Osteocyte (in vitro differentiated cells): ENCODE measurements around the gene NEB. TPM values are rescaled to one million over a fixed set of nuclear protein-coding genes. Genes with fewer than 3 reads are reported as not detected.

Experiments
- DNase-seq: peaks from one replicate; pipeline ENCODE4 v3.0.0; 2021; ENCODE audit warnings: mixed read lengths; ENCODE audit not compliant: unreplicated experiment; ENCODE audit errors: extremely low spot score
- H3K27ac Mint-ChIP-seq: one replicate; pipeline ENCODE4 v1.8.0; 2021; ENCODE audit warnings: mild to moderate bottlenecking, mixed read lengths; ENCODE audit not compliant: unreplicated experiment
- H3K27me3 Mint-ChIP-seq: one replicate; pipeline ENCODE4 v1.8.0; 2021; ENCODE audit warnings: mixed read lengths; ENCODE audit not compliant: unreplicated experiment
- H3K36me3 Mint-ChIP-seq: one replicate; pipeline ENCODE4 v1.8.0; 2021; ENCODE audit warnings: mixed read lengths; ENCODE audit not compliant: unreplicated experiment
- H3K4me1 Mint-ChIP-seq: one replicate; pipeline ENCODE4 v1.8.0; 2021; ENCODE audit warnings: mixed read lengths; ENCODE audit not compliant: unreplicated experiment
- H3K4me3 Mint-ChIP-seq: one replicate; pipeline ENCODE4 v1.8.0; 2021; ENCODE audit warnings: mild to moderate bottlenecking, moderate library complexity, mixed read lengths; ENCODE audit not compliant: unreplicated experiment
- H3K9me3 Mint-ChIP-seq: one replicate; pipeline ENCODE4 v1.8.0; 2021; ENCODE audit warnings: mixed read lengths; ENCODE audit not compliant: unreplicated experiment
- long read RNA-seq: library from polyadenylated mRNA; unstranded; transcript quantifications from one replicate; pipeline ENCODE4 v2.0.0, GENCODE V29; 2021
- total RNA-seq: library from RNA; stranded (reverse); gene quantifications from 2 replicates; pipeline ENCODE4 v1.2.1, GENCODE V29; 2021
- TF ChIP-seq, protein P1 (sequence below): fragments of 200-600 bp; sonication (generic); IDR thresholded peaks from 2 replicates; pipeline ENCODE4 v1.5.0; 2021; ENCODE audit warnings: antibody characterized with exemption, mild to moderate bottlenecking, moderate library complexity

Gene NEB, protein sequence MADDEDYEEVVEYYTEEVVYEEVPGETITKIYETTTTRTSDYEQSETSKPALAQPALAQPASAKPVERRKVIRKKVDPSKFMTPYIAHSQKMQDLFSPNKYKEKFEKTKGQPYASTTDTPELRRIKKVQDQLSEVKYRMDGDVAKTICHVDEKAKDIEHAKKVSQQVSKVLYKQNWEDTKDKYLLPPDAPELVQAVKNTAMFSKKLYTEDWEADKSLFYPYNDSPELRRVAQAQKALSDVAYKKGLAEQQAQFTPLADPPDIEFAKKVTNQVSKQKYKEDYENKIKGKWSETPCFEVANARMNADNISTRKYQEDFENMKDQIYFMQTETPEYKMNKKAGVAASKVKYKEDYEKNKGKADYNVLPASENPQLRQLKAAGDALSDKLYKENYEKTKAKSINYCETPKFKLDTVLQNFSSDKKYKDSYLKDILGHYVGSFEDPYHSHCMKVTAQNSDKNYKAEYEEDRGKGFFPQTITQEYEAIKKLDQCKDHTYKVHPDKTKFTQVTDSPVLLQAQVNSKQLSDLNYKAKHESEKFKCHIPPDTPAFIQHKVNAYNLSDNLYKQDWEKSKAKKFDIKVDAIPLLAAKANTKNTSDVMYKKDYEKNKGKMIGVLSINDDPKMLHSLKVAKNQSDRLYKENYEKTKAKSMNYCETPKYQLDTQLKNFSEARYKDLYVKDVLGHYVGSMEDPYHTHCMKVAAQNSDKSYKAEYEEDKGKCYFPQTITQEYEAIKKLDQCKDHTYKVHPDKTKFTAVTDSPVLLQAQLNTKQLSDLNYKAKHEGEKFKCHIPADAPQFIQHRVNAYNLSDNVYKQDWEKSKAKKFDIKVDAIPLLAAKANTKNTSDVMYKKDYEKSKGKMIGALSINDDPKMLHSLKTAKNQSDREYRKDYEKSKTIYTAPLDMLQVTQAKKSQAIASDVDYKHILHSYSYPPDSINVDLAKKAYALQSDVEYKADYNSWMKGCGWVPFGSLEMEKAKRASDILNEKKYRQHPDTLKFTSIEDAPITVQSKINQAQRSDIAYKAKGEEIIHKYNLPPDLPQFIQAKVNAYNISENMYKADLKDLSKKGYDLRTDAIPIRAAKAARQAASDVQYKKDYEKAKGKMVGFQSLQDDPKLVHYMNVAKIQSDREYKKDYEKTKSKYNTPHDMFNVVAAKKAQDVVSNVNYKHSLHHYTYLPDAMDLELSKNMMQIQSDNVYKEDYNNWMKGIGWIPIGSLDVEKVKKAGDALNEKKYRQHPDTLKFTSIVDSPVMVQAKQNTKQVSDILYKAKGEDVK (N-terminal part only)
- 0.40 and 1.3 TPM in 2 replicates for total RNA-seq
- long read RNA-seq = 0 reads

DNA sequence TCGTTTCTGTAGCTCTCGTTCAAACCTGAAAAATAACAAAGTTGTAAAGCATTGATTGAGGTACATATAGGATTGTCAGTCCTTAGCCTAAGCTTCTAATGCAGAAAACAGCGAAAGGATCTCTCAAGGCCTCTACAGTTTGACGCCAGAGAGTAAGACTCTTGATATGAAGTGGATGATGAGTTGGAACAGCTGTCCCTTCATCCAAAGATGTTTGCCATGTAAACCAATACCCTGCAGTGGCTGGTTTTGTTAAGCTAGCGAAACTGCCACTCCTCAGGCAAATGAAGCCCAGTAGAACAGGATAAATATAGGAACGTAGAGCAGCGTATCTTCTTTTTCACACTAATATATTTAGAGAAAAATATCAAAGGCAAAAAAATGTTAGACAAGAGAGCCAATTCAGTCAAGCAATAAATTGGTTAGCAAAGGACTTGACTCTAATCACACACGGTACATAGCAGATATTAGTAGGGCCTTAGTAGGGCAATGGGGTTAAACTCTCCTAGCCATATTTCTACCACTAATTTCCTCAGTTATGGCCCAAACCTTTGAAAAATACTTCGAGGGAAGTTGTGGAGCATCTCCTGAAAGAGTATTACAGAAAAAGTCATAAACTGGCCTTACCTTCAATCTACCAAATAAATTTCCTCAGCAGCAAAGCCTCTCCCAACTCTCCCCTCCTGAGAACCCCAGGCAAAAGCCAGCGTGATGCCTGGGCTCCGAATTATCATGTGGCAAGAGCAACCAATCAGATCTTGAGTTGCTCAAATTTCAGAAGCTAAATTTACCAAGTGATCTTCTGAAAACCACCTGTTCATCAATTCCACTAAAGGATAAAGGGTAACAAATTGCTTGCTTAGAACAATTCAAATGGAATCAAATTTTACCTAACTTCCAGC is at the start of gene NEB:
Gene NEB (minus strand): TSS at position 706 of the 902 bp plus-strand sequence. CDS start 1,320 bp downstream, outside the sequence.
- H3K36me3 Mint-ChIP-seq = no peaks in the 10 kb centered on the region
- H3K9me3 Mint-ChIP-seq = no peaks in the 10 kb centered on the region
- no peak within 1 kb of the TSS for H3K4me3 Mint-ChIP-seq
- peaks cover 46% of the 10 kb centered on the region for H3K27me3 Mint-ChIP-seq
- no peak within 1 kb of the TSS for H3K27ac Mint-ChIP-seq
- no peaks in the 10 kb centered on the region for H3K4me1 Mint-ChIP-seq
- DNase-seq = no peak
- TF ChIP-seq, protein P1, sequence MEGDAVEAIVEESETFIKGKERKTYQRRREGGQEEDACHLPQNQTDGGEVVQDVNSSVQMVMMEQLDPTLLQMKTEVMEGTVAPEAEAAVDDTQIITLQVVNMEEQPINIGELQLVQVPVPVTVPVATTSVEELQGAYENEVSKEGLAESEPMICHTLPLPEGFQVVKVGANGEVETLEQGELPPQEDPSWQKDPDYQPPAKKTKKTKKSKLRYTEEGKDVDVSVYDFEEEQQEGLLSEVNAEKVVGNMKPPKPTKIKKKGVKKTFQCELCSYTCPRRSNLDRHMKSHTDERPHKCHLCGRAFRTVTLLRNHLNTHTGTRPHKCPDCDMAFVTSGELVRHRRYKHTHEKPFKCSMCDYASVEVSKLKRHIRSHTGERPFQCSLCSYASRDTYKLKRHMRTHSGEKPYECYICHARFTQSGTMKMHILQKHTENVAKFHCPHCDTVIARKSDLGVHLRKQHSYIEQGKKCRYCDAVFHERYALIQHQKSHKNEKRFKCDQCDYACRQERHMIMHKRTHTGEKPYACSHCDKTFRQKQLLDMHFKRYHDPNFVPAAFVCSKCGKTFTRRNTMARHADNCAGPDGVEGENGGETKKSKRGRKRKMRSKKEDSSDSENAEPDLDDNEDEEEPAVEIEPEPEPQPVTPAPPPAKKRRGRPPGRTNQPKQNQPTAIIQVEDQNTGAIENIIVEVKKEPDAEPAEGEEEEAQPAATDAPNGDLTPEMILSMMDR = no peak

DNA sequence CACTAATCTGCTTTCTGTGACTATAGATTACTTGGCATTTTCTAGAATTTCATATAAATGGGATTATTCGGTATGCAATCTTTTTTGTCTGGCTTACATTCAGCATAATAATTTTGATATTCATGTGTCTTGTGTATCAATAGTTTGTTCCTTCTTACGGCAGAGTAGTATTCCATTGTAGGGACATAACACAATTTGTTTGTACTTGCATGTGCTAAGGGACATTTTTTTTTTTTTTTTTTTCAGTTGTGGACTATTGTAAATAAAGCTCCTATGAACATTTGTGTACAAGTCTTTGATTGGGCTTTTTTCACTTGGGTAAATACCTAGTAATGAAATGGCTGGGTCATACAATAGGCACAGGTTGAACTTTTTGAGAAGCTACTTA is 48.9 kb upstream of the NEB start:
- TF ChIP-seq, protein P1 = no peak
- peaks cover 47% of the 10 kb centered on the region for H3K36me3 Mint-ChIP-seq
- no peak for DNase-seq
- H3K27ac Mint-ChIP-seq = no peak overlapping the region
- H3K4me1 Mint-ChIP-seq = no peaks in the 10 kb centered on the region
- H3K4me3 Mint-ChIP-seq = no peak overlapping the region
- H3K9me3 Mint-ChIP-seq = peaks cover 4% of the 10 kb centered on the region
- no peaks in the 10 kb centered on the region for H3K27me3 Mint-ChIP-seq

DNA sequence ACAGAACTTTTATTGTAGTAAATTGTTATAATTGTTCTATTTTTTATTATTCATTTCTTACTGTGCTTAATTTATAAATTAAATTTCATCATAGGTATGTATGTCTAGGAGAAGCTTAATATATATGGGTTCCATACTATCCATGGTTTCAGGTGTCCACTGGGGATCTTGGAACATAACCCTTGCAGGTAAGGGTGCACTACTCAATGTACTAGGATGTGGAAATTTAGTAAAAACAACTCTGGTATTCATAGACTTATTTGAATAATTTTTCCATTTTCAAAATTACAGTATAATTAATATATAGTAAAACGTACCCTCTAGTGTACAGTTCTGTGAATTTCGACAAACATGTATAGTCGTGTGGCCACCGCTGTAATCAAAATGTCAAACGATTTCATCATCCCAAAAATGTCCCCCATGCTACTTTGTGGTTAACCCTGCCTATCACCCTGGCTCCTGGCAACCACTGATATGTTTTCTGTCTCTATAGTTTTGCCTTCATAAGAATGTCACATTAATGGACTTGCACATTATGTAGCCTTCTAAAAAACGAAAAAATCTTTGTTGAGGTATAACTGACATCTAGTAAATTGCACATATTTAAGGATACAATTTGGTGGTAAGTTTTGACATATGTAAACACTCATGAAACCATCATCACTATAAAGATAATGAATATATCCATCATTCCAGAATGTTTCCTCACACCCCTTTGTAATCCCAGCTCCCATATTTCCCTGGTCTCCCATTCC is 48.3 kb upstream of the NEB start:
- DNase-seq = no peak
- H3K4me3 Mint-ChIP-seq = no peak overlapping the region
- TF ChIP-seq, protein P1 = no peak
- no peak overlapping the region for H3K27ac Mint-ChIP-seq
- no peaks in the 10 kb centered on the region for H3K4me1 Mint-ChIP-seq
- peaks cover 47% of the 10 kb centered on the region for H3K36me3 Mint-ChIP-seq
- peaks cover 4% of the 10 kb centered on the region for H3K9me3 Mint-ChIP-seq
- no peaks in the 10 kb centered on the region for H3K27me3 Mint-ChIP-seq

DNA sequence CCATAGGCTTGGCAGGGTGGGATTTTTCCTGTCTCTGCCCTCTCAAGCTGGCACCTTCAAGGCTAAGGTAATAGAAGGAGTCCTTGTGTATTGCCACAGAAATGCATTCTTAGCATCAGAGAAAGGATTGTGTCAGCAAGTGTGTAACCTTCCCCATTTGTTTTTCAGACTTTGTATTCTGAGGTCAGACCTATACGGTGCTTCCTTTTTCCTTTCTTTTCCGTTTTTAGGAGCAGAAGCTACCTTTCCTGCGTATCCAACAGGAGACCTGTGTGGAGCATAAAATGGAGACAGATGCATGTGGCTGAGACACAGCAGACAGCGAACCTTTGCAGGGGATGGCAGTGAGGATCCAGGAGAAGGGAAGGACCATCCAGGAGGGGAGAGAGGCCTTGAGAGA is 47.4 kb upstream of the NEB start:
- DNase-seq = no peak
- Mint-ChIP-seq H3K27me3 (no peaks in the 10 kb centered on the region), H3K27ac (no peak overlapping the region), H3K9me3 (peaks cover 4% of the 10 kb centered on the region), H3K4me3 (no peak overlapping the region), H3K36me3 (peaks cover 56% of the 10 kb centered on the region), H3K4me1 (no peaks in the 10 kb centered on the region)
- TF ChIP-seq, protein P1 = no peak
